ENCODE measurements around the gene NKX6-2.
"Not testable (repeated sequence)": the region's sequence is repeated elsewhere in the genome, so short reads cannot be mapped to it uniquely, and the experiment has no call there.

Gene NKX6-2

GRCh38 chr10:132743925-132744490 lies 41.9 kb downstream of the NKX6-2 start:
- TF ChIP-seq ZNF384 (IDR thresholded peaks at IDR 0.05) = no peak
- no peak for TF ChIP-seq NFRKB (IDR thresholded peaks at IDR 0.05)
- no peak for TF ChIP-seq HDGF (IDR thresholded peaks at IDR 0.05; ENCODE audit: borderline replicate concordance)
- TF ChIP-seq FOXA1 (IDR thresholded peaks at IDR 0.05) = no peak
- TF ChIP-seq SP1 (IDR thresholded peaks at IDR 0.05) = no peak
- TF ChIP-seq LEF1 (IDR thresholded peaks at IDR 0.05; ENCODE audit: borderline replicate concordance) = no peak
- no peak for TF ChIP-seq BHLHE40 (IDR thresholded peaks at IDR 0.05; ENCODE audit: borderline replicate concordance)
- no peak for TF ChIP-seq ARNT (IDR thresholded peaks at IDR 0.05)
- TF ChIP-seq CTBP1 (IDR thresholded peaks at IDR 0.05; ENCODE audit: borderline replicate concordance) = no peak
- TF ChIP-seq FOXM1 (IDR thresholded peaks at IDR 0.05; ENCODE audit: borderline replicate concordance) = no peak
- no peak for TF ChIP-seq L3MBTL2 (conservative IDR thresholded peaks at IDR 0.05)
- TF ChIP-seq ELF4 (IDR thresholded peaks at IDR 0.05) = no peak
- no peak for DNase-seq (ENCODE audit: extremely low spot score)
- CTCF ChIA-PET = no interaction called here
- POLR2A ChIA-PET = no interaction called here

GRCh38 chr10:132743196-132743924 lies 42.6 kb downstream of the NKX6-2 start:
- POLR2A ChIA-PET; DNase-seq (ENCODE audit: extremely low spot score); CTCF ChIA-PET: not testable (repeated sequence)

GRCh38 chr10:132742837-132743194 lies 43.1 kb downstream of the NKX6-2 start:
- CTCF ChIA-PET = no interaction called here
- TF ChIP-seq ZNF384 (IDR thresholded peaks at IDR 0.05) (no peak), ARNT (IDR thresholded peaks at IDR 0.05) (no peak), TARDBP (IDR thresholded peaks at IDR 0.05) (no peak), FOXA1 (IDR thresholded peaks at IDR 0.05) (no peak), FOXK2 (IDR thresholded peaks at IDR 0.05) (no peak), ELF4 (IDR thresholded peaks at IDR 0.05) (no peak)
- no peak for DNase-seq (ENCODE audit: extremely low spot score)
- POLR2A ChIA-PET = no interaction called here

GRCh38 chr10:132742167-132742836 lies 43.6 kb downstream of the NKX6-2 start:
- no peak for DNase-seq (ENCODE audit: extremely low spot score)
- TF ChIP-seq FOXA1 (IDR thresholded peaks at IDR 0.05) = no peak
- no peak for TF ChIP-seq PKNOX1 (IDR thresholded peaks at IDR 0.05)
- TF ChIP-seq FOXM1 (IDR thresholded peaks at IDR 0.05; ENCODE audit: borderline replicate concordance) = no peak
- TF ChIP-seq BHLHE40 (IDR thresholded peaks at IDR 0.05; ENCODE audit: borderline replicate concordance) = no peak
- CTCF ChIA-PET = no interaction called here
- POLR2A ChIA-PET = no interaction called here

- POLR2A ChIA-PET = no interaction called here
- no peak for TF ChIP-seq PKNOX1 (IDR thresholded peaks at IDR 0.05)
- no peak for TF ChIP-seq TARDBP (IDR thresholded peaks at IDR 0.05)
- TF ChIP-seq LEF1 (IDR thresholded peaks at IDR 0.05; ENCODE audit: borderline replicate concordance) = no peak
- TF ChIP-seq NFRKB (IDR thresholded peaks at IDR 0.05) = no peak
- no peak for TF ChIP-seq L3MBTL2 (conservative IDR thresholded peaks at IDR 0.05)
- TF ChIP-seq SP1 (IDR thresholded peaks at IDR 0.05) = no peak
- TF ChIP-seq ZNF384 (IDR thresholded peaks at IDR 0.05) = no peak
- TF ChIP-seq BHLHE40 (IDR thresholded peaks at IDR 0.05; ENCODE audit: borderline replicate concordance) = no peak
- TF ChIP-seq FOXM1 (IDR thresholded peaks at IDR 0.05; ENCODE audit: borderline replicate concordance) = no peak
- no peak for TF ChIP-seq ELF4 (IDR thresholded peaks at IDR 0.05)
- TF ChIP-seq HDGF (IDR thresholded peaks at IDR 0.05; ENCODE audit: borderline replicate concordance) = no peak
- TF ChIP-seq CTBP1 (IDR thresholded peaks at IDR 0.05; ENCODE audit: borderline replicate concordance) = no peak
- TF ChIP-seq ARNT (IDR thresholded peaks at IDR 0.05) = no peak
- no peak for TF ChIP-seq FOXK2 (IDR thresholded peaks at IDR 0.05)
- TF ChIP-seq FOXA1 (IDR thresholded peaks at IDR 0.05) = no peak
- TF ChIP-seq SUZ12 (IDR thresholded peaks at IDR 0.05) = no peak
- CTCF ChIA-PET = no interaction called here
- DNase-seq (ENCODE audit: extremely low spot score) = no peak
These were observed 45.4 kb downstream of the NKX6-2 start for GRCh38 chr10:132740588-132740987.

GRCh38 chr10:132739225-132739613 lies 46.7 kb downstream of the NKX6-2 start:
- POLR2A ChIA-PET = no interaction called here
- CTCF ChIA-PET = no interaction called here
- no peak for DNase-seq (ENCODE audit: extremely low spot score)
- no peak for TF ChIP-seq L3MBTL2 (conservative IDR thresholded peaks at IDR 0.05)
- TF ChIP-seq HDGF (IDR thresholded peaks at IDR 0.05; ENCODE audit: borderline replicate concordance) = no peak
- TF ChIP-seq SUZ12 (IDR thresholded peaks at IDR 0.05) = no peak
- no peak for TF ChIP-seq FOXM1 (IDR thresholded peaks at IDR 0.05; ENCODE audit: borderline replicate concordance)
- no peak for TF ChIP-seq TARDBP (IDR thresholded peaks at IDR 0.05)
- TF ChIP-seq LEF1 (IDR thresholded peaks at IDR 0.05; ENCODE audit: borderline replicate concordance) = no peak
- TF ChIP-seq BHLHE40 (IDR thresholded peaks at IDR 0.05; ENCODE audit: borderline replicate concordance) = no peak
- no peak for TF ChIP-seq FOXK2 (IDR thresholded peaks at IDR 0.05)
- no peak for TF ChIP-seq NFRKB (IDR thresholded peaks at IDR 0.05)
- TF ChIP-seq ELF4 (IDR thresholded peaks at IDR 0.05) = no peak
- no peak for TF ChIP-seq ZNF384 (IDR thresholded peaks at IDR 0.05)
- no peak for TF ChIP-seq CTBP1 (IDR thresholded peaks at IDR 0.05; ENCODE audit: borderline replicate concordance)
- no peak for TF ChIP-seq ARNT (IDR thresholded peaks at IDR 0.05)
- no peak for TF ChIP-seq PKNOX1 (IDR thresholded peaks at IDR 0.05)
- no peak for TF ChIP-seq SP1 (IDR thresholded peaks at IDR 0.05)
- no peak for TF ChIP-seq FOXA1 (IDR thresholded peaks at IDR 0.05)

All from HEK293T (cell line).